Brain microvascular endothelial cell (primary cell): ENCODE data around the gene KRT73.

Experiments used
- DNase-seq: peaks from one replicate; pipeline ENCODE4 v3.0.0-alpha.2; 2020
- H3K27ac ChIP-seq: fragments of 250-450 bp; sonication (Bioruptor Pico); 2 replicates; pipeline ENCODE4 v1.5.1; 2020; ENCODE audit warnings: mild to moderate bottlenecking, moderate library complexity
- H3K27me3 ChIP-seq: fragments of 250-450 bp; sonication (Bioruptor Pico); replicated peaks from 2 replicates; pipeline ENCODE4 v1.5.1; 2020; ENCODE audit warnings: mild to moderate bottlenecking
- H3K36me3 ChIP-seq: fragments of 250-450 bp; sonication (Bioruptor Pico); replicated peaks from 2 replicates; pipeline ENCODE4 v1.5.1; 2020; ENCODE audit warnings: mild to moderate bottlenecking
- H3K4me3 ChIP-seq: 2 replicates; pipeline ENCODE4 v1.5.1; 2011; ENCODE audit warnings: low read depth, mild to moderate bottlenecking, control low read depth, low read length, moderate library complexity
- CTCF ChIP-seq: IDR thresholded peaks from 2 replicates; pipeline ENCODE4 v1.5.1; 2011; ENCODE audit warnings: low read depth, mild to moderate bottlenecking, moderate library complexity, low read length, control low read depth, inconsistent platforms; ENCODE audit errors: missing control alignments
- in situ Hi-C: cut with HindIII; loops from 2 replicates; pipeline ENCODE4 v1.10.0; 2017; ENCODE audit warnings: low sequenced_read_pairs, low pct_ligation_motif_present

The KRT73 gene

GRCh38 chr12:52614381-52615207, 3.8 kb downstream of the KRT73 start:
- Histone ChIP-seq H3K4me3 (no peak overlapping the region), H3K27me3 (peaks cover 6% of the 10 kb centered on the region), H3K27ac (no peak overlapping the region), H3K36me3 (no peaks in the 10 kb centered on the region)
- TF ChIP-seq CTCF = no peak
- DNase-seq = no peak
- in situ Hi-C loops = no loop called here

- TF ChIP-seq CTCF = no peak
- H3K27me3 ChIP-seq = peaks cover 10% of the 10 kb centered on the region
- no peak overlapping the region for H3K27ac ChIP-seq
- H3K4me3 ChIP-seq = no peak overlapping the region
- no peaks in the 10 kb centered on the region for H3K36me3 ChIP-seq
- DNase-seq = no peak
- in situ Hi-C loops = no loop called here
Observed at GRCh38 chr12:52613384-52614030, 4.9 kb downstream of the KRT73 start.

- Histone ChIP-seq H3K4me3 (no peak overlapping the region), H3K36me3 (no peaks in the 10 kb centered on the region), H3K27ac (no peak overlapping the region), H3K27me3 (peaks cover 10% of the 10 kb centered on the region)
- in situ Hi-C loops = no loop called here
- no peak for DNase-seq
- TF ChIP-seq CTCF = no peak
Observed at GRCh38 chr12:52612431-52613383, 5.7 kb downstream of the KRT73 start.

GRCh38 chr12:52611080-52611468, 7.3 kb downstream of the KRT73 start:
- DNase-seq = no peak
- Histone ChIP-seq H3K36me3 (no peaks in the 10 kb centered on the region), H3K27me3 (peaks cover 10% of the 10 kb centered on the region), H3K4me3 (no peak overlapping the region), H3K27ac (no peak overlapping the region)
- no peak for TF ChIP-seq CTCF
- in situ Hi-C loops = no loop called here

GRCh38 chr12:52608826-52609630, 9.3 kb downstream of the KRT73 start:
- no peaks in the 10 kb centered on the region for H3K36me3 ChIP-seq
- DNase-seq = no peak
- H3K27ac ChIP-seq = no peak overlapping the region
- no peak for TF ChIP-seq CTCF
- in situ Hi-C loops = no loop called here
- H3K4me3 ChIP-seq = no peak overlapping the region
- H3K27me3 ChIP-seq = peaks cover 8% of the 10 kb centered on the region
